GM19351 (cell line): ENCODE data around the gene RNASEL.
A peak's percentile ranks its signal among the peaks of the same experiment; 100 is the strongest.

ENCODE experiments used
- ATAC-seq: cut with Tn5 transposase; IDR thresholded peaks from one replicate; pipeline ENCODE4 v1.9.1; 2021; ENCODE audit warnings: mild to moderate bottlenecking, moderate library complexity; ENCODE audit not compliant: unreplicated experiment

RNASEL gene

DNA sequence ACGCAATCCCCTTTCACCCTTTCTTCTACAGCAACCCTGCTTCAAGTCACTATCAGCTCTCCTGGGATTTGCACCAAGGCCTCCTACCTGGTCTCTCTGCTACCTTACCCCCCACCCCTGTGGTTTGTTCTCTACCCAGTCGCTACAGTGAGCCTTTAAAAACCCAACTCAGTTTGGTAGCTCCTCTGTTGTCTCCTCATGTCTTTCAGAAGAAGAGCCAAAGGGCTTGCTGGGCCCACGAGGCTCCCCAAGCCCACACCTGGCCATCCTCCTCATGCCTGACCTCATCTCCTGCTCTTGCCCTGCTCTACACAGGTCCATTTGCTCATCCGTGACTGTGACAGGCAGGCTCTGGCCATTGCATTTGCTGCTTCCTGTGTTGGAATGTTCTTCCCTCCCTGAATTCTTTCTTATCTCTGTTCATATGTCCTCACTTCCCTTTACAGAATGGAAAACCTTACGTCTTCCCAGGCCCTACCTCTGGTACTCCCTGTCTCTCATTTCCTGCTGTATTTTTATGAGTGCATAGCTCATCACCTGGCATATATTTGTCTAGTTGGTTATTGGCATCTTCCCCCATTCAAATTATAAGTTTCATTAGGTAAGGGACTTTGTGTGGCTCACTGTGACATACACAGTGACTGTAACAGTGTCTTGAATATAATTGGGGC lies 11.8 kb upstream of the RNASEL start:
- no peak for ATAC-seq

DNA sequence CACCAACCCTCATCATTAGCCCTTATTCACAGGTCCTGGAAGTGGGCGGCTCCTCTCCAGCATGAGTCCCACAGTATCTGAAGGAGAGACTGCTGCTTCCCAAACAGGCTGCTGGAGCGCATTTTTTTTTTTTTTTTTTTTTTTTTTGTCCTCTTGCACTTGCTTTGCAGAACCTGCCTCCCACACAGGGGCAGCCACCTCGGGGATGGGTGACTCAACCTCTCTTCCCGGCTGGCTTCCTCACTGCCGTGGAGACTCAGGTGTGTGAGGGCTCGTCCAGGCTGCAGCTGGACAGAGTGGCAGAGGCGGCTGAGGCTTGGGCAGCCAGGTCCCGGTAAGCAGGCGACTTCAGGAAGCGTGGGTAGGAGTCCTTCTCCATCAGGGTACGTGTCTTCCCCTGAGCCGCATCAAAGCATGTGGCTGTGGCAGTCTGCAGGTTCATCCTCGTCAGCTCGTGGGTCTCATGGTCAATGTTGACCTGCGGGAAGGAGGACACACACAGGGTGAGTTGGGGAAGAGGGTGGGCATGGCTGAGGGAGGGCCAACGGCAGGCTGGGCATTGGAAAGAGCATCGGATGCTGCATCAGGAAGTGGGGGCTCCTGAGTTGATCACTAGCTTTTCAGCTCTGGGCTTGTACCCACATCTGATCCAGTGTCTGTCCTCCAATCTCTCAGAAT lies 11.1 kb upstream of the RNASEL start:
- no peak for ATAC-seq

DNA sequence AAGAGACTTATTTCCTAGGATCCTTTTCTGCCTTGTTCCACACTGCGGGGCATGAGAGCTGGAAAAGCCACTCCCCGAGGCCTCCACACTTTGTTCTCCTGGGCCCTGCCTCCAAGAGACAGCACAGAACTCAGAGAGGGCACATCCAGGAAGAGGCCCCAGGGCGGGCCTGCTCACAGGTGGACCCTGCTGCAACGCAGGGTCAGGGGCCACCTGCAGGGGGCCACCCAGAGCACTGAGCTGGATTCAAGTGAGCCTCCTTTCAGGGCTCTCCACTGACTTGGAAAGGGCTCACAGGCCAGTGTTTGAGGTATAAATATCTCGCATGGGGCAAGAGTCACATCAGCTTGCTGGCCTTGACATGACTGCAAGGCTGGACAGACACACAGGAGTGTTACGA lies 10.3 kb upstream of the RNASEL start:
- ATAC-seq: no peak

DNA sequence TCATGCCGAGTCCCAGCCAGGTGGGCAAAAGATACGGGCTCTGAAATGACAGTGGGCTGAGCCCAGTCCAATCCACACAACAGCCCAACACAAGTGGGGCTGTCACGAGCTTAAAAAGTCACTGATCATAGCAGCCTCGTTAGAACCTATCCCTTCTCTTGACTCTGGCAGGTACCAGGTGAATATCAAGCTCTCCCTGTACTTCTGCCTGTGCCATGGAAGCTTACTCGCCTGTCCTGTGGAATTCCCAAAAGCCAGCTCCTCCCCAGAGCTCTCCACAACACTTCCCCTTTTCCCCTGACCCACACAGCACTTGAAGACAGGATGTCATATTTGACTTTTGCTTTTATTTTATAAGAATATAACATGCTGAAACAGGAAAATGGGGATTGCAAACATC lies 9.2 kb upstream of the RNASEL start:
- ATAC-seq: no peak

DNA sequence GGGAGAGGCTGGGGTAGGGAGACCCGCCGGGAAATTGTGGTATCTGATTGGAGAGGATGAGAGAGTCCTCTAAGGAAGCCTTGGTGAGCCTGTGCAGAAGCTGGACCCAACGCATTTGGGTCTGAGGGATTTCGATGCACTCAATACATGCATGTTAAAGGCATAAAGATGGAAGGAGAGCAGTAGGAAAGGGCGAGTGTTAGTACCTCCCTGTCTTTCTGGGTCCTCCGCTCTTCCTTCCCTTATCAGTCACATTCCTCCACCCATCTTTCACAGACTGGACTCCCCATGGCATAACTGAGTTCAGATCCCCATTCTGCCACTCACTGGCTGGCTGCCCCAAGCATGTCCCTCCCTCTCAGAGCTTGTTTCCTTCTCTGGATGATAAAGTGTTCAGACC lies 7.9 kb upstream of the RNASEL start:
- ATAC-seq: no peak

DNA sequence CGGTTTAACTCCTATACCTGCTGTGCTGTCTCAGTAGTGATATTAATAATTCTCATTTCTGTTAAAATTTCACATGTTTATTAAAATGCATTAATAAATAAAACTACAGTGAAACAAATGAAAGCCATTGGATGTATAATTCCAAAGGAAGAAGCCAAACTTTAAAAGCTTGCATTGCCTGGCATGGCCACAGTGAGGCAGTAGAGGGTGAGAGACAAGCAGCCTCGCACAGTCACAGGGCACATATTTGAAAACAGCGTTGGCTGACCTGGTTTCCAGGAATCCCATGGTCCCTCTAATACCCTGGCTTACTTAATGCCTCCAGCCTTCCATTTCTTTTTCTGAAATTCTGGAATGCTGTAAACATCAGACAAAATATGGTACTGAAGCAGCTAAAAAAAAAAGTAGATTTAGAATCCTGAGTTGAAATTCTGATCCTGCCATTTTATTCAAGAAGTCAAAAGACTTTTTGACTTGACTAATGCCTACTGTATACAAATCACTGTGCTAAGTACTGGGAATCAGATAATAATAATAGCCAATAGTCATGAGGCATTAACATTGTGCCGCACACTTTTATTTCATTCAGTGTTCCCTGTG lies 6.7 kb upstream of the RNASEL start:
- ATAC-seq: no peak

DNA sequence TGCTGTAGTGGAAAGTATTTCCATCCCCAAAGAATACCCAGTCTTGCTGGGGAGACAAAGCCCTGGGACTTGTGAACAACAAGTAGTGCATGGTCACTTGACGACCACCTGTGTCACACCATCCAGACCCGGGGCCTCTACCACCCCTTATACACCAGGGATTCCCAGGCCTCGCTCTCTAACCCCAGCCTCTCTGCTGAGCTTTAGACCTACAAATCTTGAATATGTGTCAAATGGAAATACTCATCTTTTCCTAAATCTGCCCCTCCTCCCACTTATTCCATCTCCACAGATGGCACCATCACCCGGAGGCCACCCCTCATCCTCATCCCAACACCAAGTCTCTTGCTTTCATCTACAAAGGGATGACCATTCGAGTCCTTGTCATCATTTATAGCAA lies 875 bp upstream of the RNASEL start:
- ATAC-seq: no peak

DNA sequence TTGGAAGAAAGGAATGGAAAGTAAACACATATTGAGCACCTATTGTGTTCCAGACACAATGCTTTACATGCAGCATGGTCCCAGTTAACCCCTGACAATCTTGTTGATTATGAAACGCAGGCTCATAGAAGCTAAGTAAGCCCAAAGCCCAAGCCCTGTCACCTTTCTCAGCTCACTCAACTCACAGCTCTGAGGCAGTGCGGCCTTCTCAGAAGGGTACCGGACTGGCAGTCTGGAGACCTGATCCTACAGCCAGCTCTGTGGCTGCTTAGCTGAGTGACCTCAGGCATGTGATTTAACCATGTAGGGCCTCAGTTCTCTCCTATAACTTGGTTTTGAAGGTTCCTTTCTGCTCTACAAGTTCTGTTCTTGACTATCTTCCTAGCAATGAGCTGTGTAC lies 464 bp upstream of the RNASEL start:
- ATAC-seq: no peak

DNA sequence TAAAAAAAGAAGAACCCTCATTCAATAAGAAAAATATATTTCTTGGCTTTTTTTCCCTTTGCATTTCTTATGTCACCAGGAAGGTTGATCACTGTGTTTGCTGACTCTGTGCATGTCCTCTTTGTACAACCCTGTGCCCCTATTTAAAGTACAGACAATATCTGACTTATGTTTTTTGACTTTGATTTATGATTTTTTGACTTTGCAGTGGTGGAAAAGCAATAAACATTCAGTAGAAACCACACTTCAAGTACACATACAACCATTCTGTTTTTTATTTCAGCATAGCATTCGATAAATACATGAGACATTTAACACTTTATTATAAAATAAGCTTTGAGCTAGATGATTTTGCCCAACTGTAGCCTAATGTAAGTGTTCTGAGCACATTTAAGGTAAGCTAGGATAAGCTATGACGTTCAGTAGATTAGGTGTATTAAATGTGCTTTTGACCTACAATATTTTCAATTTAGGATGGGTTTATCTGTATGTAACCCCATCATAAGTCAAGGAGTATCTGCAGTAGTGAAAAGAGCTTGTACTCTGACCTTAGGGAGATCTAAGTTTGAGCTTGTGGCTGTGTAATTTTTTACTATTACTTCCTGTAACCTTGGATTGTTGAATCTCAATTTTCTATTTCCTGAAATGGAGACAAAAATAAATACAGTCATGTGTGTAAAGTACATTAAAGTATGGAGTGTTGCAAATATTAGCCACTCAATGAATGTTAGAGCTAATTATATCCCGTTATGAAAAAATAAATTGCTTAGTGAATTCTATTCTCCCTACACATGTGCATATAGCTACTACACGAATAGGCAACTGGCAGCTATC lies 1.2 kb downstream of the RNASEL start:
- ATAC-seq: no peak

DNA sequence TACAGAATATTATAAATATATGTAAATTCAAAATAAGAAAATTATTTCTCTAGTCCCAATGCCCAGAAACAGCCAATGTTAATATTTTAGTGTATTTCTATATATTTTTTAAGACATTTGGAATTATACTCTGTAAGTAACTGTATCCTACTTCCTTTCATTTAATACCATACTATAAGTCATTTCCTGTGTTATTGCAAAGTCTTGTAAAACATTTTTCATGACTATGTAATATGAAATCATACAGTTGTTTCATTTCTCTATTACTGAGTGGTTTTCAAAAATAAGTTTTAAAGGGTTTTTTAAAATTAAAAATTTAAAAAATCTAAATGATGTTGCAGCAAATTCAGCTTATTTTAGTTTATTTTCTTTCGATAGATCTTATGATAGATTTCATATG lies 2.0 kb downstream of the RNASEL start:
- ATAC-seq: no peak

DNA sequence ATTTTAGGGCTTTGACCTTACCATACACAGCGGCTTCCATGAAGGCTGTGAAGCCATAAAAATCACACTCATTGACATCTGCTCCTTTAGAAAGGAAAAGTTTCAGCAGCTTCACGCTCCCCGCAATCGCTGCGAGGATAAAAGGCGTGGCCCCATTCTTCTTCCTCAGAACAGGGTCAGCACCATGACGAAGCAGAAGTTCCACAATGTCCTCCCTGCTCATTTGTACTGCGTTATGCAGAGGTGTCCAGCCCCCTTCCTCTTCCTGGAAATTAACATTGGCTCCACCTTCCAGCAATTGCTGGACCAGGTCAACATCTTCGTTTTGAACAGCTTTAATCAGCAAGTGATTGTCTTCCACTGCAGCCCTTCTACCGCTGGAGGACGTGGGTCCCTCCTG lies 2.7 kb downstream of the RNASEL start:
- no peak for ATAC-seq

DNA sequence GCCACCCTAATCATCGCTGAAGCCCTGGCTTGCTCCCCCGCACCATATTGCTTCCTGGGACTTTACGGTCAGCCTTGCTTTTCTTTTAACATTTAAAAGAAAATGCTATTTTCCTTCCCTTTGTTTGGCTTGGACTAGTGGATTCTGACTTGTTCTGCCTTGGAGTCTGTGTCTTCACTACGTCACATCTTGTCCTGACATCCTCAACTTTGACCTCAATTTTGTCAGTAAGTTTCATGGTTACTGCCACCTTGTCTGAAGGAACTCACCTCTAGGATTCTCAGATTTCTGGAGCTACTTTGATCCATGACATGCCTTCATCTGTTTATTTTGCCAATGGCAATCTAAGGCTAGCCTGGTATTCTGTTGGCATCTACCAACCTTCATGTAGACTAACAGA lies 4.3 kb downstream of the RNASEL start:
- no peak for ATAC-seq

DNA sequence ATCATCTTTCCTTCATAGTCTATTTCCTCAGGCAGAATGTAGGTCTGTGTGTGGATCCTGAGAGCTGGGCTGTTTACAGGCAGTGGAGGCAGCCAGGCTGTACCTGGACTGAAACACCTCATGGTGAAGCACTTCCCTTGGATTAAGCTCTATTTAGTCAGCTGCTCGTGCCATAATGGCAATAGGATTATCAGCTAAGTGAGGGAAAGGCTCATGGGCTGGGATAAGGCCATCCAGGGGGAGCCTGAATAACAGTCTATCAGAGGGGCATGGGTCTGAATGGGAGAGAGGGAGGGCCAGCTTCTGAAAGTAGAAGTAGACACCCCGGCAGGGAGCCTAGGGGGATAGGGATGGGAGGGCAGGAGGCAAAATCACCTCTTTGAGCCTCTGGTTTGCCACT lies 8.3 kb downstream of the RNASEL start:
- ATAC-seq: no peak

DNA sequence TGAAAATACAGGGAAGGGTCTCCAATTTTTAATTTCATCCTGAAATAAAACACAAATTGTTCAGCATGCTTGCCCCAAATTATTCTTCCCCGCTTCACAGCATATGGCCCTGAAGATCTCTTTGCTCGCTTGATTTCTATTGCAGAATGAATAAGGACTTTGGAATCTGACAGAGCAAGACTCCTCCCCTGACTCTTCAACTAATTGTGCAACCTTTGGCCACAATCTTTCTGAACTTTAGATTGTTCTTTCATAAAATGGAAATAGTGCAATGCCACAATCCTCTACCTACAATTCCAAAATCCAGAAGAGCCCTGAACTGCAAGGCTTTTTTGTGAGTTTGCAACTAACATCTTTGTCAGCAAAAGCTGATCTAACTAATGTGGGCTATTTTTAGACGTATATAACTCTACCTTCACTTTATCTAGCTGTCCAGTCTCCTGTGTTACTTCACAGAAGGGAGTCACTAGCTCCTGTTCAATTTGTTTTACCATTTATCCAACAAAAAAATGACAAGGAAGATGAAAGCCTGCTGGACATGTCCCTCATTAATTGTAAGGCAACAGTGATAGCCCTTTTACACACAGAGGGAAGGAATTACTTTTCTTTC lies 13.4 kb downstream of the RNASEL start:
- ATAC-seq: no peak

DNA sequence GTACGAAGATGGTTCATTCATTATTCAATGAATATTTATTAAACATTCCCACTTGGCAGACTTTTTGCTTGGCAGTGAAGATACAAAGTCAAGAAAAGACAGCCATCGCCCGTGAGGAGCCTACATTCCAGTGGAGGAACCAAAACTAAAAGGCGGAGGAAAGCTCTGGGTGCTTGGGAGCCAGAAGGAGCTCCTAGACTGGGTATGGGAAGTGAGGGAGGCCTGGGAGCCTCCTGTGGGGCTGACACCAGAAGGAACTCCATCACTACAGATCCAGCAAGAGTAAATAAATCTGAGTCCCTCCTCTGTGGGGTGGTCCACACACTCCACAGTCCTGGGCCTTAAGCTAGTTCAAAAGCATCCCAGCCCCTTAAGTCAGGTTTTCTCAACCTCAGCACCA lies 14.9 kb downstream of the RNASEL start:
- ATAC-seq: no peak

DNA sequence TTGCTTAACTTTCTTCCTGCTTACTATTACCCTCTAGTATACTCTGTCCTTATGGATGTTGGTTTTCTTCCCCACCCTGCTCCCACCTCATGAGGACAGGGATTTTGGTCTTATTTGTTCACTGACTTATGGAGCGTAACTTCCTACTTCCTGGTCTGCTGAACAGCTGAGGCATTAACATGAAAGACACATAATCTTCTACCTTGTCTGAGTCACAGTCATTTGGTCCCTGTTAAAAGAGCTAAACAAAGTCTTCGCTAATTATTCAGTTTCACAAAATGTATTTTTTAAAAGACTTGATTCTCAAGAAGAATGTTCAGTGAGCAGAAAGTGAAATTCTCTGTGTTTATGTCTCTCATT lies 18.5 kb downstream of the RNASEL start:
- ATAC-seq: no peak

DNA sequence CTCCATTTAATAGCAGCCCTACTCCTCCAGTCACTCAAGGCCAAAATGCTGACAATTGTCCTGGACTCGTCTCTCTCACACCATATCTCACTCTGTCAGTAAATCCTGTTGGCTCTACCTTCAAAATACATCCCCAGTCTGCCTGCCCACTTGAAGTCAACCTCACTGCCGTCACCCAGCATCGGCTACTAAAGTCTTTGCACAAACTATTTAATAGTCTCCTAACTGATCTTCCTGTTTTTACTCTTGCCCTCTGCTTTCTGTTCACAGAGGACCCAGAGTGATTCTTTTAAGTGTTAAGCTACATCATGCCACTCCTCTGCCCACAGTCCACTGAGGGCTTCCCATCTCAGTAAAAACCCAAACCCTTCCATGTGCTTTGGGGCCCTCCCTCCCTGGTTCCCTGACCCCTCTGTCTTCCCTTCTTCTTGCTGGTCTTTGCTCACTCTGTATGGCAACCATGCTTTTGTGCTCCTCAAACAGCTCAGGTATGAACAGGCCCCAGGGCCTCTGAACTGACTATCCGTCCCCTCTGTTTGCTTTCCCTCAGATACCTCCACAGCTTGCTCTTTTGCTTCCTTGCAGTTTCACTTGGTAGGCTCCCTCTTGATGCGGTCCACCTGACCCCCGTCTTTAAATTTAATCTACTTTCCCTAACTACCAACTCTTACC lies 19.0 kb downstream of the RNASEL start:
- no peak for ATAC-seq

DNA sequence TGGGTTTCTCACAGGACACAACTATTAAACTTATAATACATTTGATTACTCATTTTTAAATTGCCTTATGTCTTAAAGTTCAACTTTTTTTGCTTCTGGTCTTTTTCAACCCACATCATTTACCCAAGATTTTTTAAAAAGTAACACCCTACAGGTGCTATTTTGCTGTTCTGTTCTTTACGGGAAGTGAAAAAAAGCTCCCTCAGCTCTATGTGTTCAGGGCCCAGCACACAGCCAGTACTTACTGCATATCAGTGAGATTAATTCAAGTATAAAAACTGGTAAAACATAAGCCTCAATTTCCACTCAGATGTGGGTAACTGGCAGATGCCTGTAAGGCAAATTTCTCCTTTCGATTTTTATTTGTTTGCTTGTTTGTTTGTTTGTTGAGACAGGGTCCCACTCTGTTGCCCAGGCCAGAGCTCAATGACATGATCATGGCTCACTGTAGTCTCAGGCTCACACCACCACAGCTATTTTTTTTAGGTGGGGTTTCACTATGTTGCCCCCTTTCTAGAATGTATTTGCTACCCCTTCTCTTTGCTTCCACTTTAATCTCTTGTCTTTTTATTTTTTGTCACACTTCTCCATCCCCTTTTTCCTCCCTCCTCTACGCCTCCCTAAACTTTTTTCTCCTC lies 20.3 kb downstream of the RNASEL start:
- peak; percentile 54 for ATAC-seq

DNA sequence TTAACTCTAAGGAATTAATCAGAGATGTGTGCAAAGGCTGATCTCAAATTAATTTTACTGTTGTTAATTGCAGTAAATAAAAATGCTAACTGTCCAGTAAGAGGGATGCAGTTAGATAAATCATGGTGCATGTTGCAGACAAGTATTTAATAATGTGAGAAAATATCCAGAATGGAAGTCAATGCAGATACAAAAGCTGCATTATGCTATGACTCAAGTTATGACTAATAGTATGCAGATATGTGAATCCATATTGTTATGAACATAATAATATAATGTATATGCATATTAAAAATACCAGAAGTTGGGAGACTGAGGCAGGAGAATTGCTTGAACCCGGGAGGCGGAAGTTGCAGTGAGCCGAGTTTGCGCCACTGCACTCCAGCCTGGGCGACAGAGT lies 21.4 kb downstream of the RNASEL start:
- no peak for ATAC-seq

DNA sequence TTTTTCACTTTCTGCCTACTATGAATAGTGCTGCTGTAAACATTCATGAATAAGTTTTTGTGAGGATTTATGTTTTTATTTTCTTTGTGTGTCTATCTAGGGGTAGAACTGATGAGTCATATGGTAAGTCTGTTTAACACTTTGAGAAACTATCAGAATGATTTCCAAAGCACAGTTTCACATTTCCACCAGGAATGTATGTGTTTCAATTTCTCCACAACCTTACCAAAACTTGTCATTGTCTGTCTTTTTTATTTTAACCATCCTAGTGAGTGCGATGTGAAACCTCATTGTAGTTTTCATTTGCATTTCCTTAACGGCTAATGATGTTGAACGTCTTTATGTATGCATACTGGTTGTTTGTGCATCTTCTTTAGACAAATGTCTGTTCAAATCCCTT lies 23.5 kb downstream of the RNASEL start:
- no peak for ATAC-seq
